Mononuclear cell (primary cell): ENCODE data around the gene SLC26A6. TPM values are rescaled to one million over a fixed set of nuclear protein-coding genes. Genes with fewer than 3 reads are reported as not detected.

Experiments used
- H3K27me3 ChIP-seq: 2 replicates; pipeline ENCODE4 v1.6.0; 2011; ENCODE audit warnings: low read length, control low read depth; ENCODE audit not compliant: insufficient read depth
- H3K4me1 ChIP-seq: 2 replicates; pipeline ENCODE4 v1.5.1; 2011; ENCODE audit warnings: mild to moderate bottlenecking, low read length, control low read depth; ENCODE audit not compliant: insufficient read depth
- H3K4me3 ChIP-seq: 2 replicates; pipeline ENCODE4 v1.5.1; 2011; ENCODE audit warnings: mild to moderate bottlenecking, low read length, moderate library complexity
- H3K9me3 ChIP-seq: 2 replicates; pipeline ENCODE4 v1.5.1; 2011; ENCODE audit warnings: low read depth, mild to moderate bottlenecking, control low read depth, low read length
- total RNA-seq: library from RNA; depleted of rRNA; stranded (reverse); fragments of >200 nt; gene quantifications from one replicate; pipeline ENCODE4 v1.2.3, GENCODE V29; 2012

The SLC26A6 gene
- total RNA-seq, 1 donor = 8.4 TPM

GRCh38 chr3:48647714-48648113, 12.5 kb upstream of the SLC26A6 start:
- no peak overlapping the region for H3K4me3 ChIP-seq
- H3K27me3 ChIP-seq = no peaks in the 10 kb centered on the region
- no peaks in the 10 kb centered on the region for H3K9me3 ChIP-seq
- no peaks in the 10 kb centered on the region for H3K4me1 ChIP-seq

GRCh38 chr3:48644898-48645760, 9.9 kb upstream of the SLC26A6 start:
- Histone ChIP-seq H3K27me3 (no peaks in the 10 kb centered on the region), H3K9me3 (no peaks in the 10 kb centered on the region), H3K4me1 (no peaks in the 10 kb centered on the region), H3K4me3 (no peak overlapping the region)

- H3K4me3 ChIP-seq = no peak overlapping the region
- H3K27me3 ChIP-seq = no peaks in the 10 kb centered on the region
- H3K9me3 ChIP-seq = no peaks in the 10 kb centered on the region
- H3K4me1 ChIP-seq = no peaks in the 10 kb centered on the region
Observed at GRCh38 chr3:48642605-48643004, 7.3 kb upstream of the SLC26A6 start.

- no peak overlapping the region for H3K4me3 ChIP-seq
- H3K27me3 ChIP-seq = no peaks in the 10 kb centered on the region
- no peaks in the 10 kb centered on the region for H3K9me3 ChIP-seq
- H3K4me1 ChIP-seq = peaks cover 1% of the 10 kb centered on the region
Observed at GRCh38 chr3:48641396-48641795, 6.1 kb upstream of the SLC26A6 start.

GRCh38 chr3:48639944-48640606, 4.8 kb upstream of the SLC26A6 start:
- Histone ChIP-seq H3K27me3 (no peaks in the 10 kb centered on the region), H3K4me1 (peaks cover 10% of the 10 kb centered on the region), H3K9me3 (no peaks in the 10 kb centered on the region), H3K4me3 (no peak overlapping the region)

- Histone ChIP-seq H3K4me1 (peaks cover 20% of the 10 kb centered on the region), H3K9me3 (no peaks in the 10 kb centered on the region), H3K27me3 (no peaks in the 10 kb centered on the region), H3K4me3 (no peak overlapping the region)
Observed at GRCh38 chr3:48637305-48637704, 2.0 kb upstream of the SLC26A6 start.

GRCh38 chr3:48636149-48636655, 941 bp upstream of the SLC26A6 start:
- H3K4me3 ChIP-seq = peak overlapping the region; percentile 67

GRCh38 chr3:48634661-48635221, 520 bp downstream of the SLC26A6 start:
- Histone ChIP-seq H3K4me1 (peaks cover 20% of the 10 kb centered on the region), H3K27me3 (no peaks in the 10 kb centered on the region), H3K9me3 (no peaks in the 10 kb centered on the region), H3K4me3 (peak overlapping the region; percentile 67)

More at GRCh38 chr3:48636149-48636655, 941 bp upstream of the SLC26A6 start:
- no peaks in the 10 kb centered on the region for H3K27me3 ChIP-seq
- H3K9me3 ChIP-seq = no peaks in the 10 kb centered on the region
- H3K4me1 ChIP-seq = peaks cover 20% of the 10 kb centered on the region

GRCh38 chr3:48633743-48634142, 1.5 kb downstream of the SLC26A6 start:
- H3K9me3 ChIP-seq = no peaks in the 10 kb centered on the region
- H3K4me1 ChIP-seq = peaks cover 20% of the 10 kb centered on the region
- no peaks in the 10 kb centered on the region for H3K27me3 ChIP-seq
- no peak overlapping the region for H3K4me3 ChIP-seq

- no peaks in the 10 kb centered on the region for H3K27me3 ChIP-seq
- no peaks in the 10 kb centered on the region for H3K9me3 ChIP-seq
- H3K4me3 ChIP-seq = no peak overlapping the region
- H3K4me1 ChIP-seq = peaks cover 20% of the 10 kb centered on the region
Observed at GRCh38 chr3:48633256-48633655, 2.0 kb downstream of the SLC26A6 start.

GRCh38 chr3:48631516-48632448, 3.5 kb downstream of the SLC26A6 start:
- H3K4me3 ChIP-seq = no peak overlapping the region
- H3K27me3 ChIP-seq = no peaks in the 10 kb centered on the region
- peaks cover 20% of the 10 kb centered on the region for H3K4me1 ChIP-seq
- no peaks in the 10 kb centered on the region for H3K9me3 ChIP-seq

GRCh38 chr3:48630833-48631232, 4.4 kb downstream of the SLC26A6 start:
- Histone ChIP-seq H3K9me3 (no peaks in the 10 kb centered on the region), H3K27me3 (no peaks in the 10 kb centered on the region), H3K4me3 (no peak overlapping the region), H3K4me1 (peaks cover 13% of the 10 kb centered on the region)

GRCh38 chr3:48630407-48630806, 4.9 kb downstream of the SLC26A6 start:
- no peak overlapping the region for H3K4me3 ChIP-seq
- H3K27me3 ChIP-seq = no peaks in the 10 kb centered on the region
- H3K9me3 ChIP-seq = no peaks in the 10 kb centered on the region

GRCh38 chr3:48629894-48630293, 5.4 kb downstream of the SLC26A6 start:
- H3K9me3 ChIP-seq = no peaks in the 10 kb centered on the region
- H3K4me1 ChIP-seq = peaks cover 10% of the 10 kb centered on the region
- H3K27me3 ChIP-seq = no peaks in the 10 kb centered on the region
- no peak overlapping the region for H3K4me3 ChIP-seq

More at GRCh38 chr3:48630407-48630806, 4.9 kb downstream of the SLC26A6 start:
- H3K4me1 ChIP-seq = peaks cover 10% of the 10 kb centered on the region
